ENCODE results near the gene PPL. TPM values are rescaled to one million over a fixed set of nuclear protein-coding genes. Genes with fewer than 3 reads are reported as not detected.
A peak's percentile ranks its signal among the peaks of the same experiment; 100 is the strongest.

The PPL gene
- total and polyA plus RNA-seq, 8 donors: 5.8 to 98.8 (median 22.8) TPM

GRCh38 chr16:4837733-4838501 is 99.0 kb downstream of the PPL start:
- 83 to 90% (median 88%) methylated on average over 13 of the region's 13 CpGs for WGBS, 5 donors
- Histone ChIP-seq H3K4me1 (peaks cover 8 to 18% (median 14%) of the 10 kb centered on the region in 4 donors), H3K27ac (no peak overlapping the region), H3K9me3 (no peaks in the 10 kb centered on the region), H3K27me3 (no peaks in the 10 kb centered on the region), H3K36me3 (peaks cover 55 to 97% (median 89%) of the 10 kb centered on the region in 4 donors), H3K4me3 (no peak overlapping the region)
- DNase-seq: no peak
- intact Hi-C loops (cut with DNase I; ENCODE audit: low total_unique reads): no loop called here
- TF ChIP-seq POLR2AphosphoS5 (IDR thresholded peaks at IDR 0.05) (no peak), POLR2A (IDR thresholded peaks at IDR 0.05) (no peak), EP300 (IDR thresholded peaks at IDR 0.05) (no peak), CTCF (IDR thresholded peaks at IDR 0.05) (no peak)

- TF ChIP-seq POLR2AphosphoS5 (IDR thresholded peaks at IDR 0.05) (no peak), POLR2A (IDR thresholded peaks at IDR 0.05) (no peak), CTCF (IDR thresholded peaks at IDR 0.05) (no peak)
- 77 to 89% (median 81%) methylated on average over 2 of the region's 2 CpGs for WGBS, 5 donors
- Histone ChIP-seq H3K36me3 (peaks cover 50 to 97% (median 89%) of the 10 kb centered on the region in 4 donors), H3K4me3 (no peak overlapping the region), H3K9me3 (no peaks in the 10 kb centered on the region), H3K4me1 (peaks cover 9 to 30% (median 20%) of the 10 kb centered on the region in 4 donors), H3K27ac (no peak overlapping the region), H3K27me3 (no peaks in the 10 kb centered on the region)
- no peak for DNase-seq
- intact Hi-C loops (cut with DNase I; ENCODE audit: low total_unique reads): no loop called here
These were observed 100.2 kb downstream of the PPL start for GRCh38 chr16:4836727-4837126.

- H3K27ac ChIP-seq: no peak overlapping the region
- H3K9me3 ChIP-seq: no peaks in the 10 kb centered on the region
- TF ChIP-seq EP300 (IDR thresholded peaks at IDR 0.05) (no peak), CTCF (IDR thresholded peaks at IDR 0.05) (no peak), POLR2AphosphoS5 (IDR thresholded peaks at IDR 0.05) (no peak), POLR2A (IDR thresholded peaks at IDR 0.05) (no peak)
- DNase-seq: no peak
- H3K27me3 ChIP-seq: no peaks in the 10 kb centered on the region
- no peak overlapping the region for H3K4me3 ChIP-seq
- H3K36me3 ChIP-seq: peaks cover 52 to 97% (median 90%) of the 10 kb centered on the region in 4 donors
- intact Hi-C loops (cut with DNase I; ENCODE audit: low total_unique reads): no loop called here
- WGBS, 5 donors: 50 to 87% (median 73%) methylated on average over 1 of the region's 1 CpG
- H3K4me1 ChIP-seq: peaks cover 9 to 31% (median 20%) of the 10 kb centered on the region in 4 donors
These were observed 103.4 kb downstream of the PPL start for GRCh38 chr16:4833584-4833983.

GRCh38 chr16:4832698-4833343 is 104.1 kb downstream of the PPL start:
- H3K9me3 ChIP-seq: no peaks in the 10 kb centered on the region
- WGBS, 5 donors: 32 to 57% (median 53%) methylated on average over 6 of the region's 6 CpGs
- DNase-seq: no peak
- intact Hi-C loops (cut with DNase I; ENCODE audit: low total_unique reads): no loop called here
- H3K4me1 ChIP-seq: peaks cover 9 to 31% (median 20%) of the 10 kb centered on the region in 4 donors
- peak in 1 of 3 donors; percentile 12 for TF ChIP-seq POLR2AphosphoS5 (IDR thresholded peaks at IDR 0.05)
- no peak for TF ChIP-seq CTCF (IDR thresholded peaks at IDR 0.05)
- no peaks in the 10 kb centered on the region for H3K27me3 ChIP-seq
- no peak overlapping the region for H3K4me3 ChIP-seq
- H3K27ac ChIP-seq: peak overlapping the region in 3 of 5 donors; percentile 1 to 21 (median 2)
- peaks cover 50 to 97% (median 90%) of the 10 kb centered on the region in 4 donors for H3K36me3 ChIP-seq

Other genes starting within 250 kb of the PPL start
- 10 to 100 TPM in 4 of 5 donors, 1 to 10 TPM in 1; 3.5 to 48.2 (median 44.2) TPM for gene NUDT16L1, start 243.6 kb downstream of the PPL start, total RNA-seq
- gene NUDT16L1, start 243.6 kb downstream of the PPL start, polyA plus RNA-seq: 10 to 100 TPM; 31.9 to 37.2 (median 33.3) TPM
- gene ANKS3, start 202.9 kb downstream of the PPL start, total RNA-seq: 100 to 1,000 TPM in 1 of 5 donors, 10 to 100 TPM in 4; 11.6 to 183 (median 33.5) TPM
- gene ANKS3, start 202.9 kb downstream of the PPL start, polyA plus RNA-seq: 10 to 100 TPM; 16.2 to 25.0 (median 24.3) TPM
- gene DNAAF8, start 202.6 kb downstream of the PPL start, total RNA-seq: 1 to 10 TPM in 1 of 5 donors, not detected in 4; 1.8 TPM
- 1 to 10 TPM in 1 of 3 donors, under 1 TPM in 1, not detected in 1; 0.68 to 1.2 TPM for gene DNAAF8, start 202.6 kb downstream of the PPL start, polyA plus RNA-seq
- gene ZNF500, start 170.0 kb downstream of the PPL start, total RNA-seq: 10 to 100 TPM in 2 of 5 donors, 1 to 10 TPM in 2, under 1 TPM in 1; 0.45 to 19.3 (median 10.0) TPM
- gene ZNF500, start 170.0 kb downstream of the PPL start, polyA plus RNA-seq: 1 to 10 TPM; 1.8 to 4.3 (median 4.0) TPM
- not detected for gene SEPTIN12, start 148.8 kb downstream of the PPL start, total RNA-seq
- gene SEPTIN12, start 148.8 kb downstream of the PPL start, polyA plus RNA-seq: not detected
- gene SMIM22, start 141.8 kb downstream of the PPL start, total RNA-seq: 100 to 1,000 TPM in 3 of 5 donors, 10 to 100 TPM in 2; 20.5 to 732 (median 131) TPM
- 1,000 to 10,000 TPM in 2 of 3 donors, 100 to 1,000 TPM in 1; 481 to 1,027 (median 1,002) TPM for gene SMIM22, start 141.8 kb downstream of the PPL start, polyA plus RNA-seq
- gene ROGDI, start 134.5 kb downstream of the PPL start, total RNA-seq: 100 to 1,000 TPM in 1 of 5 donors, 10 to 100 TPM in 3, 1 to 10 TPM in 1; 6.1 to 350 (median 45.5) TPM
- gene ROGDI, start 134.5 kb downstream of the PPL start, polyA plus RNA-seq: 10 to 100 TPM; 27.0 to 63.9 (median 46.1) TPM
- gene GLYR1, start 89.9 kb downstream of the PPL start, total RNA-seq: 100 to 1,000 TPM in 2 of 5 donors, 10 to 100 TPM in 3; 46.9 to 187 (median 83.2) TPM
- 10 to 100 TPM; 29.3 to 46.0 (median 36.5) TPM for gene GLYR1, start 89.9 kb downstream of the PPL start, polyA plus RNA-seq
- 100 to 1,000 TPM in 1 of 5 donors, 10 to 100 TPM in 4; 34.0 to 319 (median 51.3) TPM for gene UBN1, start 89.7 kb downstream of the PPL start, total RNA-seq
- 1 to 10 TPM; 5.4 to 9.3 (median 7.8) TPM for gene UBN1, start 89.7 kb downstream of the PPL start, polyA plus RNA-seq
- gene SEC14L5, start 21.2 kb upstream of the PPL start, total RNA-seq: 10 to 100 TPM in 1 of 5 donors, under 1 TPM in 2, not detected in 2; 0.43 to 30.3 (median 0.55) TPM
- gene SEC14L5, start 21.2 kb upstream of the PPL start, polyA plus RNA-seq: under 1 TPM; 0.15 to 0.33 (median 0.19) TPM
- 100 to 1,000 TPM in 2 of 5 donors, 10 to 100 TPM in 3; 19.6 to 139 (median 31.2) TPM for gene NAGPA, start 96.8 kb upstream of the PPL start, total RNA-seq
- gene NAGPA, start 96.8 kb upstream of the PPL start, polyA plus RNA-seq: 10 to 100 TPM; 10.0 to 19.4 (median 11.8) TPM
- gene C16orf89, start 128.8 kb upstream of the PPL start, total RNA-seq: 10 to 100 TPM in 4 of 5 donors, 1 to 10 TPM in 1; 7.6 to 81.3 (median 11.7) TPM
- gene C16orf89, start 128.8 kb upstream of the PPL start, polyA plus RNA-seq: 100 to 1,000 TPM in 1 of 3 donors, 10 to 100 TPM in 2; 90.5 to 135 (median 96.5) TPM
- 10 to 100 TPM in 4 of 5 donors, 1 to 10 TPM in 1; 4.5 to 53.9 (median 27.5) TPM for gene ALG1, start 134.7 kb upstream of the PPL start, total RNA-seq
- 10 to 100 TPM in 2 of 3 donors, 1 to 10 TPM in 1; 9.6 to 16.6 (median 11.2) TPM for gene ALG1, start 134.7 kb upstream of the PPL start, polyA plus RNA-seq
- gene EEF2KMT, start 160.6 kb upstream of the PPL start, total RNA-seq: 1 to 10 TPM in 3 of 5 donors, not detected in 2; 2.5 to 9.9 (median 6.6) TPM
- 1 to 10 TPM; 6.3 to 9.6 (median 6.4) TPM for gene EEF2KMT, start 160.6 kb upstream of the PPL start, polyA plus RNA-seq